H1 (cell line): ENCODE results near the gene CFAP54. TPM values are rescaled to one million over a fixed set of nuclear protein-coding genes. Genes with fewer than 3 reads are reported as not detected.

Experiments used
- CEBPB ChIP-seq: IDR thresholded peaks from 2 replicates; pipeline ENCODE4 v1.6.1; 2012; ENCODE audit warnings: low read depth, low read length
- CHD7 ChIP-seq: fragments of 300-600 bp; sonication (generic); IDR thresholded peaks from 2 replicates; pipeline ENCODE4 v1.7.1; 2012; ENCODE audit warnings: low read length, moderate library complexity, mild to moderate bottlenecking, inconsistent platforms; ENCODE audit not compliant: insufficient replicate concordance
- E2F6 ChIP-seq: IDR thresholded peaks from 2 replicates; pipeline ENCODE4 v1.6.1; 2012; ENCODE audit warnings: inconsistent platforms
- GTF2F1 ChIP-seq: IDR thresholded peaks from 2 replicates; pipeline ENCODE4 v1.6.1; 2012; ENCODE audit warnings: low read depth, low read length, improper control_type of control experiment, borderline replicate concordance
- JUND ChIP-seq: IDR thresholded peaks from 2 replicates; pipeline ENCODE4 v1.6.1; 2011; ENCODE audit warnings: mild to moderate bottlenecking, improper control_type of control experiment, low read length
- MAX ChIP-seq: IDR thresholded peaks from 2 replicates; pipeline ENCODE4 v1.6.1; 2012; ENCODE audit warnings: inconsistent platforms
- POLR2AphosphoS5 ChIP-seq: IDR thresholded peaks from 2 replicates; pipeline ENCODE4 v1.6.1; 2011; ENCODE audit warnings: low read depth, low read length
- SIN3A ChIP-seq, 2 experiments: IDR thresholded peaks in 1 of 2; conservative IDR thresholded peaks in 1 of 2; 2 replicates each; pipeline ENCODE4 v1.6.1; 2011 to 2012; ENCODE audit warnings: low read length in 2 of 2, improper control_type of control experiment in 1 of 2, low read depth in 1 of 2, mild to moderate bottlenecking in 1 of 2
- SUZ12 ChIP-seq: fragments of 200-600 bp; sonication (generic); IDR thresholded peaks from 2 replicates; pipeline ENCODE4 v1.6.1; 2012; ENCODE audit warnings: mild to moderate bottlenecking, inconsistent platforms, low read length, moderate library complexity, mixed read lengths
- polyA plus RNA-seq, 7 experiments: library from polyadenylated mRNA; depleted of rRNA in 3 of 7; stranded (reverse) in 5 of 7; unstranded in 2 of 7; fragments of >200 nt in 5 of 7; fragments of 200-250 nt in 2 of 7; gene quantifications; 1 replicate in 5 of 7; 2 replicates in 1 of 7; 4 replicates in 1 of 7; pipeline versions ENCODE4 v1.2.1 to v1.2.3, GENCODE V29; 2011 to 2013; ENCODE audit warnings: missing spikeins in 2 of 7, mixed read lengths in 2 of 7
- total RNA-seq: library from RNA; stranded (reverse); fragmentation: NEBNext Ultra II Directional; extraction: Animal tissue kit (Norgen Biotek cat#: 25700); gene quantifications from 2 replicates; pipeline ENCODE4 v1.2.1, GENCODE V29; 2021

CFAP54 gene
- total and polyA plus RNA-seq, 2 of the 8 experiments (the other 6 are each of a cell fraction or from before 2014, with no cell fraction given), result 0.17 to 0.33 TPM

GRCh38 chr12:96858162-96858561, 368.8 kb downstream of the CFAP54 start (continued):
- TF ChIP-seq CHD7 (no peak), CEBPB (no peak), POLR2AphosphoS5 (no peak), SUZ12 (no peak), MAX (no peak), GTF2F1 (no peak), E2F6 (no peak), JUND (no peak), SIN3A (conservative IDR thresholded peaks at IDR 0.05 in 1 of 2, IDR thresholded peaks at IDR 0.05 in 1 of 2; ENCODE audit: low read depth in 1 of 2, low read length in 2 of 2) (no peak)
